ENCODE measurements around the gene ATP1A3. TPM values are rescaled to one million over a fixed set of nuclear protein-coding genes. Genes with fewer than 3 reads are reported as not detected.
A peak's percentile ranks its signal among the peaks of the same experiment; 100 is the strongest.

The ATP1A3 gene
- total RNA-seq, 3 donors from 2014 or later, result not detected

- Histone ChIP-seq H3K4me3 (no peak overlapping the region), H3K9me3 (no peaks in the 10 kb centered on the region), H3K27me3 (no peaks in the 10 kb centered on the region), H3K4me1 (peaks cover 0 to 11% of the 10 kb centered on the region in 2 donors), H3K27ac (no peak overlapping the region), H3K36me3 (no peaks in the 10 kb centered on the region)
- DNase-seq (ENCODE audit: low spot score in 2 of 2), result no peak
- TF ChIP-seq CTCF (IDR thresholded peaks at IDR 0.05), result no peak
- TF ChIP-seq POLR2A (IDR thresholded peaks at IDR 0.05), result no peak
- no peak for TF ChIP-seq POLR2AphosphoS5 (IDR thresholded peaks at IDR 0.05)
- intact Hi-C loops (cut with DNase I; ENCODE audit: low total_unique reads), result loop anchor here (5.0 kb wide), 1 partner anchor 869 kb away; the partner anchor contains the start of gene CYP2A13
Measured at GRCh38 chr19:41956621-41957020, 37.4 kb downstream of the ATP1A3 start.

- Histone ChIP-seq H3K36me3 (no peaks in the 10 kb centered on the region), H3K27me3 (no peaks in the 10 kb centered on the region), H3K27ac (no peak overlapping the region), H3K4me3 (no peak overlapping the region), H3K4me1 (peaks cover 0 to 11% of the 10 kb centered on the region in 2 donors), H3K9me3 (no peaks in the 10 kb centered on the region)
- DNase-seq (ENCODE audit: low spot score in 2 of 2), result no peak
- intact Hi-C loops (cut with DNase I; ENCODE audit: low total_unique reads), result loop anchor here (5.0 kb wide), 1 partner anchor 868 kb away; the partner anchor contains the start of gene CYP2A13
- TF ChIP-seq POLR2AphosphoS5 (IDR thresholded peaks at IDR 0.05) (no peak), POLR2A (IDR thresholded peaks at IDR 0.05) (no peak), CTCF (IDR thresholded peaks at IDR 0.05) (no peak)
Measured at GRCh38 chr19:41955521-41955920, 38.5 kb downstream of the ATP1A3 start.

GRCh38 chr19:41951686-41952172, 42.3 kb downstream of the ATP1A3 start:
- intact Hi-C loops (cut with DNase I; ENCODE audit: low total_unique reads), result no loop called here

GRCh38 chr19:41947091-41947490, 46.9 kb downstream of the ATP1A3 start:
- intact Hi-C loops (cut with DNase I; ENCODE audit: low total_unique reads), result no loop called here
- H3K4me1 ChIP-seq, result no peaks in the 10 kb centered on the region
- no peak for DNase-seq (ENCODE audit: low spot score in 2 of 2)
- TF ChIP-seq POLR2AphosphoS5 (IDR thresholded peaks at IDR 0.05), result no peak
- TF ChIP-seq POLR2A (IDR thresholded peaks at IDR 0.05), result no peak
- no peak for TF ChIP-seq CTCF (IDR thresholded peaks at IDR 0.05)
- H3K9me3 ChIP-seq, result no peaks in the 10 kb centered on the region
- H3K4me3 ChIP-seq, result no peak overlapping the region
- H3K36me3 ChIP-seq, result no peaks in the 10 kb centered on the region
- H3K27me3 ChIP-seq, result no peaks in the 10 kb centered on the region
- no peak overlapping the region for H3K27ac ChIP-seq

More at GRCh38 chr19:41951686-41952172, 42.3 kb downstream of the ATP1A3 start:
- Histone ChIP-seq H3K9me3 (no peaks in the 10 kb centered on the region), H3K4me1 (no peaks in the 10 kb centered on the region), H3K36me3 (no peaks in the 10 kb centered on the region), H3K4me3 (no peak overlapping the region), H3K27me3 (no peaks in the 10 kb centered on the region), H3K27ac (no peak overlapping the region)
- no peak for TF ChIP-seq POLR2AphosphoS5 (IDR thresholded peaks at IDR 0.05)
- peak; percentile 86 to 95 (median 90) for TF ChIP-seq CTCF (IDR thresholded peaks at IDR 0.05)
- peak; percentile 42 to 76 for DNase-seq (ENCODE audit: low spot score in 2 of 2)

- Histone ChIP-seq H3K36me3 (no peaks in the 10 kb centered on the region), H3K4me3 (no peak overlapping the region), H3K27me3 (peaks cover 0 to 6% of the 10 kb centered on the region in 2 donors), H3K27ac (no peak overlapping the region), H3K4me1 (peaks cover 0 to 5% of the 10 kb centered on the region in 2 donors), H3K9me3 (no peaks in the 10 kb centered on the region)
- intact Hi-C loops (cut with DNase I; ENCODE audit: low total_unique reads), result no loop called here
- peak in 1 of 2 donors; percentile 48 for DNase-seq (ENCODE audit: low spot score in 2 of 2)
- TF ChIP-seq POLR2AphosphoS5 (IDR thresholded peaks at IDR 0.05), result no peak
- no peak for TF ChIP-seq POLR2A (IDR thresholded peaks at IDR 0.05)
- TF ChIP-seq CTCF (IDR thresholded peaks at IDR 0.05), result no peak
Measured at GRCh38 chr19:41945135-41945766, 48.8 kb downstream of the ATP1A3 start.
